NCI-H2196 treated with DMSO at 0.1 percent for 48 hours (cell line): ENCODE measurements around the gene FOXD1.
"Not testable (repeated sequence)": the region's sequence is repeated elsewhere in the genome, so short reads cannot be mapped to it uniquely, and the experiment has no call there.

Experiments used
- DNase-seq: peaks from one replicate; lab custom pipeline; 2025; ENCODE audit not compliant: unreplicated experiment; lab: John Stamatoyannopoulos, UW

FOXD1 gene

GRCh38 chr5:73418244-73418691, 30.3 kb downstream of the FOXD1 start:
- no peak for DNase-seq

DNA sequence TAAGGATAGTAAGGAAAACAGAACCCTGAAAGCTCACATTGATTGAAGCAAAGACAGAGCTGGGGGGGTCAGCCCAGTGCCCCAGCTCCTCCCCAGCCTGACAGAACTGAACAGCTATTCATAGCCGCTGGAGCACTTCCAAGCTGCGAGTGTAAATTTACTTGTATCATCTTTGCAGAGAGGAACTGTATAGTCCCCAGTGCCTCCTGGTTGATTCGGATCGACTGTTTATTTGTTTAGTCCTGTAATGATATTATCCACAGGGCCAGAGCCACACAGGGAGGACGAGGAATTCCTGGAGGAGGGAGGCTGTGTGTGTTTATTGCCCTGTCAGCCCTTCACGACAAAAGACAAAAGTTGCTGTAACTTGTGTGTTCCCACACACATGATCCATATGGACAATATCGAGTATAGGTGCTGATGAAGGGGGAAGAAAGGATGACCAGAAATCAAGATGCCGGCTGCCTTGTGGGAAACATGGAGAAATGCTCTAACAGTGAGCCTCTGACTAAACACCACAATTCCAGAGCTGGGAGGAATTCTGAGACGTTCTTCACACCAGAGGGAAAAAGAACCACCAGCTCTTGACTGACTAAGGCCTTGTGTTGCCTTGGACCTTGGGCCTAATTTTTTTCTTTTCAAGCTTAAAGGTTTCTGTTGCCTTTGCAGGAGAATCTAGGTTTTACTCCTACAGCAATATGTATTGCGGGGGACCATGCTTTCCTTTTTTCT, 31.1 kb downstream of the FOXD1 start:
- no peak for DNase-seq

DNA sequence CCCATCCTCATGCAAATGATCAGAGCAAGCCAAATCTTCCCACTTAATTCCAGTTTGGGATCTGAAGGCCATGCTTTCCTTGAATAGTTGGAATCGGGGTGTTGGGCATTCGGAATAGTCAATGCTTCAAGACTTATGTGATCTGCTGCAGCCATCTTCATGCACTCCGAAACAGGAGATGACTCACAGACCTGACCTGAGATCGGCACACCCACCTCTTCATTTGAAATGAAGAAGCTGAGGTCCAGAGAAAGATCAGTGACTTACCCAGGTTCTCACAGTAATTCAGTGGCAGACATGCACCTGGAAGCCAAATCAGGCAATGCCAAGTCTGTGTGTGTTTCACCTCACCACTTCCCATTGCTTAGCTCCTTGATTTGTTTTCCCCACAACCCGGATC, 33.0 kb downstream of the FOXD1 start:
- no peak for DNase-seq

GRCh38 chr5:73415171-73415570, 33.4 kb downstream of the FOXD1 start:
- no peak for DNase-seq

- DNase-seq = no peak
Observed at GRCh38 chr5:73412597-73412988, 36.0 kb downstream of the FOXD1 start.

DNA sequence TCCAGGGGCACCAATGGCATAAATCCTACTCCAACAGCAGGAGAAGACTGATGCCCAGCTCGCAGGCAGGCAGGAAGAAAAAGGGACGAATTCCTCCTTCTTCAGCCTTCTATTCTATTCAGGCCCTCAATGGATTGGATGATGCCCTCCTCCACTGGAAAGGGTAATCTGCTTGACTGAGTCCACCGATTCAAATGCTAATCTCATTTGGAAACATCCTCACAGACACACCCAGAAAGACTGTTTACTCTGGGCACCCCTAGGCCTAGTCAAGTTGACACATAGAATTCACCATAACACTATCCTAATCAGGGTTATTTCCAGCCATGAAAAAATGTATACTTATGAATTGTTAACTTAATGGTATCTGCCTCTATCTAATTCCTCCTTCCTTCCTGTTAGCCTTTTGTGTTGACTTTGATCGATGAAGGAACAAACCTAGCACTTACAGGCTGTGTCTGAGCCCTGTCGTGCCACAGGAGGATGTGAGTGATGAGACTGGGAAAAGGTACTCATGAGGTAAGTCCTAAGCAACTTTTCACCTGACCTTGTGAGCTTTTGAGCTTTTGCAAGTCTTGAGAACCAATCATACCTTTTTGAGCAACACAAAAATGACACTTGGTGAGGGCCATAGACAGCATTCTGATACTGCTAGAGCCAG, 36.5 kb downstream of the FOXD1 start:
- DNase-seq = no peak

DNA sequence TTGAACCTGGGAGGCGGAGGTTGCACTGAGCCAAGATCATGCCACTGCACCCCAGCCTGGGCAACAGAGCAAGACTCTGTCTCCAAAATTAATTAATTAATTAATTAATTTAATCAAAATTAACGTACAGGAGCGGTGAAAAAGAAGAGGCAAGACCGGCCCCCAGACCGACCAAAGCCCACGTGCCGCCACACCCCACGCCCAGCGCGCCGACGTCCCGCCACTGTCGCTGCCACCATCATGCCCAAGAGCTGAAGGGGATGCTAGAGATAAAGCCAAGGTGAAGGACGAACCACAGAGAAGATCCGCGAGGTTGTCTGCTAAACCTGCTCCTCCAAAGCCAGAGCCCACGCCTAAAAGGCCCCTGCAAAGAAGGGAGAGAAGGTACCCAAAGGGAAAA, 38.6 kb downstream of the FOXD1 start:
- DNase-seq = not testable (repeated sequence)

GRCh38 chr5:73405691-73406090, 42.9 kb downstream of the FOXD1 start:
- no peak for DNase-seq

DNA sequence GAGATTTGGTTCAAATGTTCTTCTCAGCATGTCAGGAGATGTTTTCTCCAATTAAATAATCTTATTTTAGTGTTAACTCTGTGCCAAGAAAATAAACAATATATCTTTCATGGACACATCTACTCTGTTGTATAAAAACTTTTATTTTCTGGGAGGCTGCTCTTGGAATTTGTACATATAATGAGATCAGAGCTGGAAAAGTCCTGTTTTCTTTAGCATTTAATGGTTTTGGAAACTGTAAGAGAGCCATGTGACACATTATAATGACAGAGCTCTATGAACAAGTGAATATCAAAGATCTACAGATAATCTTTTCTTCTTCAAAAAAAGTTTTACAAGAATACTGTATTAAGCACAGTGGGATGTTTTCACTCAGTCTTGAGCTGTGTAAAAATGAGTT, 48.8 kb downstream of the FOXD1 start:
- no peak for DNase-seq
